Activated T-cell treated with anti-CD3 and anti-CD28 coated beads, Interleukin-2, amount 50 U/mL, for 72 hours (primary cell): Measurements from ENCODE around the gene CTSH. TPM values are rescaled to one million over a fixed set of nuclear protein-coding genes. Genes with fewer than 3 reads are reported as not detected.
"Not testable (repeated sequence)": the region's sequence is repeated elsewhere in the genome, so short reads cannot be mapped to it uniquely, and the experiment has no call there.

Experiments used
- ATAC-seq, 2 donors: fragments of 150-1000 bp; cut with Tn5 transposase; replicated peaks in 1 of 2; 2 replicates each; pipeline ENCODE4 v1.10.0; 2021; ENCODE audit warnings: moderate library complexity in 2 of 2, mild to moderate bottlenecking in 1 of 2
- DNase-seq, 2 donors: peaks; one replicate each; pipeline ENCODE4 v3.0.0; 2021 to 2022; ENCODE audit warnings: mixed read lengths in 1 of 2
- H3K27ac Mint-ChIP-seq: one replicate; pipeline ENCODE4 v1.8.0; 2022; ENCODE audit warnings: mild to moderate bottlenecking, moderate library complexity, mixed read lengths
- H3K27me3 Mint-ChIP-seq: one replicate; pipeline ENCODE4 v1.8.0; 2022; ENCODE audit warnings: low read depth, mixed read lengths
- H3K36me3 Mint-ChIP-seq, 2 donors: one replicate each; pipeline ENCODE4 v1.8.0; 2022; ENCODE audit warnings: mixed read lengths in 2 of 2, mild to moderate bottlenecking in 1 of 2; ENCODE audit not compliant: insufficient read depth in 2 of 2
- H3K4me1 Mint-ChIP-seq: one replicate; pipeline ENCODE4 v1.8.0; 2022; ENCODE audit warnings: low read depth, mixed read lengths
- H3K4me3 Mint-ChIP-seq, 2 donors: one replicate each; pipeline ENCODE4 v1.8.0; 2022; ENCODE audit warnings: mild to moderate bottlenecking in 2 of 2, mixed read lengths in 2 of 2, moderate library complexity in 2 of 2
- H3K9me3 Mint-ChIP-seq, 2 donors: one replicate each; pipeline ENCODE4 v1.8.0; 2022; ENCODE audit warnings: mixed read lengths in 2 of 2
- total RNA-seq, 2 donors: library from RNA; stranded (reverse); gene quantifications; one replicate each; pipeline ENCODE4 v1.2.3, GENCODE V29; 2022

The CTSH gene
- total RNA-seq, 2 donors from 2014 or later, result 7.1 to 33.1 TPM

DNA sequence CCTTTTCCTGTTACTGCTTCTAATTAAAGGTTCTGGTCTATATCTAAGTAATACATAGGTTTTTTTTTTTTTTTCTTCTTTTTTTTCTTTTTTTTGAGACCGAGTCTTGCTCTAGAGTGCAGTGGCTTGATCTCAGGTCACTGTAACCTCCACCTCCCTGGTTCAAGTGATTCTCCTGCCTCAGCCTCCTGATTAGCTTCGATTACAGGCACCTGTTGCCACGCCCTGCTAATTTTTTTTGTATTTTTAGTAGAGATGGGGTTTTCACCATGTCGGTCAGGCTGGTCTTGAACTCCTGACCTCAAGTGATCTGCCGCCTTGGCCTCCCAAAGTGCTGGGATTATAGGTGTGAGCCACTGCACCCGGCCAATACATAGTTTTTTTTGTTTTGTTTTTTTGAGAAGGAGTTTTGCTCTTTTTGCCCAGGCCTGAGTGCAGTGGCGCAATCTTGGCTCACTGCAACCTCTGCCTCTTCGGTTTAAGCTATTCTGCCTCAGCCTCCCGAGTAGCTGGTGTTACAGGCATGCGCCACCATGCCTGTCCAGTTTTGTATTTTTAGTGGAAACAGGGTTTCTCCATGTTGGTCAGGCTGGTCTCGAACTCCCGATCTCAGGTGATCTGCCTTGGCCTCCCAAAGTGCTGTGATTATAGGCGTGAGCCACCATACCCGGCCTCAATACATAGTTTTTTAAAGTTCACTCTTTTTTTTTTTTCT lies 43.9 kb downstream of the CTSH start:
- ATAC-seq, H3K27me3 Mint-ChIP-seq, H3K4me1 Mint-ChIP-seq, DNase-seq, H3K4me3 Mint-ChIP-seq, H3K9me3 Mint-ChIP-seq: not testable (repeated sequence)
- H3K27ac Mint-ChIP-seq, result peak overlapping the region; percentile 89
- H3K36me3 Mint-ChIP-seq, result peaks cover 0 to 44% of the 10 kb centered on the region in 2 donors

DNA sequence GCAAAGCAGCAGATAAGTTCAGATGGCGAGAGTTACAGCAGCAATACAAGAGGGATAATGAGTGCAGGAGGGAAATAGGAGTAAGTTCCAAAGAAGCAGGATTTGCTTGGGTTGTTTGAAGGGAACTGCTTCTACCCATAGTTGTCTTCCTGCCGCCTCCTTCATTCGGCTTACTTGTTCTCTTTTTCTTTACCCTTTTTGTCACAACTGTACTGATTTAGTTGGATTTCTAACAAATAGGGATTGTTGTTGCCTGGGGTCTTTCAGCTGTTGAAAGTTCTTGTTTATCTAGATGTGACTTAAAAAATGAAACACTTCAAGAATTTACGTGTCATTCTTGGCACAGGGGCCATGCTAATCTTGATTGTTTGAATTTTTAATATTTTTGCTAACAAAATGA lies 46.3 kb downstream of the CTSH start:
- no peaks in the 10 kb centered on the region for H3K9me3 Mint-ChIP-seq
- ATAC-seq, result no peak
- H3K4me3 Mint-ChIP-seq, result no peak overlapping the region

DNA sequence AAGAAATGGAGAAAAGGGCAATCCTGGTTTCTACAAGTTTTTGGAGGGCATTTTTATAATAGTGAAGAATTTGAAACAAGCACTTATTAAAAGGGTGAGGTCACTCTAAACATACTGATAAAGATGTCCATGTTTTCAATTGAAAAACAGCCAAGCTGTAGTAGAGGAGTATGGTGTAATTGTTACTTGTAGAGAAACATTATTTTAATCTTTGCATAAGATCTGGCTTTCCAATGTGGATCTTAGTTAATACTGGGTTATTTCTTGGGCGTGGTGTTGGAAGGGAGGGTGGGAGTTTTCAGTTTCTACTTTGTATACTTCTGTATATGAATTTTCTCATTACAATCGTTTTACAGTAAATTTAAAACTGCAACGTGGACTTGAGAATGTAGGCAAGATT lies 49.4 kb downstream of the CTSH start:
- peaks cover 8 to 74% of the 10 kb centered on the region in 2 donors for H3K36me3 Mint-ChIP-seq
- H3K4me1 Mint-ChIP-seq, result peaks cover 16% of the 10 kb centered on the region
- ATAC-seq (no peak), DNase-seq (no peak)
- H3K4me3 Mint-ChIP-seq, result no peak overlapping the region
- H3K9me3 Mint-ChIP-seq, result no peaks in the 10 kb centered on the region
- H3K27ac Mint-ChIP-seq, result peak overlapping the region; percentile 43
- H3K27me3 Mint-ChIP-seq, result no peaks in the 10 kb centered on the region

More for the DNA sequence above, 46.3 kb downstream of the CTSH start:
- H3K4me1 Mint-ChIP-seq, result peaks cover 1% of the 10 kb centered on the region
- DNase-seq, result no peak
- no peaks in the 10 kb centered on the region for H3K27me3 Mint-ChIP-seq
- peak overlapping the region; percentile 50 for H3K27ac Mint-ChIP-seq
- H3K36me3 Mint-ChIP-seq, result peaks cover 4 to 58% of the 10 kb centered on the region in 2 donors

DNA sequence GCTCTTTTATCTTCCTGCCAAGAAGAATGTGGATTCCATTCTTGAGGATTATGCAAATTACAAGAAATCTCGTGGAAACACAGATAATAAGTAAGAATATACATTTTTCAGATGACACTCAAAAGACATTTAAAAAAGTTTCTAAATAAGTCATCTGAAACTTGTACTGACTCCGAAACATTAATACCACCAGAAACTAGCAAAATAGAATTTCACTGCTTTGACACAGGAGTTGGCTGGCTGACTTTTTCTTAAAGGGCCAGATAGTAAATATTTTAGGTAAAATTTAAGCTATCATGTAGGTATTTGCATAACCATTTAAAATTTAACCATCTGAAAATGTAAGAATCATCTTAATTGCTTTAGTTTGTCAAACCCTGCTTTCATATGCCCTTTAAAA lies 51.3 kb downstream of the CTSH start:
- Mint-ChIP-seq H3K27me3 (no peaks in the 10 kb centered on the region), H3K4me1 (peaks cover 16% of the 10 kb centered on the region), H3K9me3 (no peaks in the 10 kb centered on the region), H3K4me3 (peak overlapping the region in 1 of 2 donors; percentile 36), H3K27ac (peak overlapping the region; percentile 42), H3K36me3 (peaks cover 8 to 78% of the 10 kb centered on the region in 2 donors)
- ATAC-seq (no peak), DNase-seq (no peak)

DNA sequence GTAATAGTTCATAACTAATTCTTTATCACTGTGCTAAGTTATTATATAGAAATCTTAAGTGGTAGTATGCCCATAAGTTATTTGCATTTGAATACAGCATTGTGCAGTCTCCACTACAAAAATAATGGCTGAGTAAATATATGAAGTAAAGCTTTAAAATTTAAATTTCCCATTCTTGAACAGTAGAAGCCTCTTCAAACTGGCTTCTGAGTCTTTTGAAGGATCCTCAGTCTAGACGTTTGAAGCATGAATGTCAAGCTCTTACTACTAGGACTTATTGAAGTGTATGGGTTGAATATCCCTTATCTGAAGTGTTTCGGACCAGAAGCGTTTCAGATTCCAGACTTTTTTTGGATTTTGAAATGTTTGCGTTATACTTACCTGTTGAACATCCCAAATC lies 55.8 kb downstream of the CTSH start:
- H3K27ac Mint-ChIP-seq, result no peak overlapping the region
- H3K4me1 Mint-ChIP-seq, result peaks cover 30% of the 10 kb centered on the region
- DNase-seq (no peak), ATAC-seq (no peak)
- H3K4me3 Mint-ChIP-seq, result no peak overlapping the region
- no peaks in the 10 kb centered on the region for H3K27me3 Mint-ChIP-seq
- no peaks in the 10 kb centered on the region for H3K9me3 Mint-ChIP-seq
- H3K36me3 Mint-ChIP-seq, result peaks cover 4 to 60% of the 10 kb centered on the region in 2 donors

DNA sequence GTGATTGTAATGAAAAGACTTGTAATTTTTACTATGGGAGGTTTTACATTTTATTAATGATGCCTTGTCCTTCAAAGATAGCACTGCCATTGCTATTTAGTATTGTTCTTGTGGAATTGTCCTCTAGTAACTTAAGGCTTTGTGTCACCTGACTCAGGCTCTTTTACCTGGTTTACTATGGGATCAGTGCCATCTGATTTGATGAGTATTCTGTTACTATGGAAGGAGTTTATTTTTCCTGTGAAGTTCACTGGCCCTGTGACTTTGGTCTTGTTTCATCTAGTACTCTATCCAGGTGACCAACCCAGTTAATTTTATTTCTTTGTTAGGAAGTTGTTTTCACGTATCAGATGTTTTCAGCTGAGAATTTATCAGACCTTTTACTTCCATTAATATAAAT lies 63.2 kb downstream of the CTSH start:
- peak overlapping the region; percentile 42 for H3K27ac Mint-ChIP-seq
- H3K9me3 Mint-ChIP-seq, result no peaks in the 10 kb centered on the region

DNA sequence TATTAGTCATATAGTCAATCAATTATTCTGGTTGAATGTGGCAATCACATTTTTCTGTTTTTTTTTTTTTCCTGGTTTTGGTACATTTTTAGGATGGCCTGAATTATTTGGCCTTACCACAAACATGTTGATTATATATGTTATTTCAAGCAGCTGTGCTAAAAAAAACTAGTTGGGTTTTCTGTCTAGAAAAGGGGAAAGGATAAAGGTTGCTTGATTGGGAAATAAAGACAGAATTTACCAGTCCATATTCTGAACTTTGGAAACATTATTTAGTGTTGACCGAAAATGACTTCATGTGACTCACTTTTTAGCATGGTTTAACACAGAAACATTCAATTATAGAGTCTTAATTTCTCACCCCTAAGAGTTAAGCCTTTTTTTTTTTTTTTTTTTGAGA lies 64.0 kb downstream of the CTSH start:
- Mint-ChIP-seq H3K27ac (peak overlapping the region; percentile 93), H3K9me3 (no peaks in the 10 kb centered on the region), H3K4me1 (peaks cover 91% of the 10 kb centered on the region), H3K27me3 (no peaks in the 10 kb centered on the region), H3K4me3 (peak overlapping the region in 1 of 2 donors; percentile 67), H3K36me3 (peaks cover 5 to 32% of the 10 kb centered on the region in 2 donors)
- no peak for DNase-seq
- no peak for ATAC-seq

More for the DNA sequence above, 63.2 kb downstream of the CTSH start:
- H3K27me3 Mint-ChIP-seq, result no peaks in the 10 kb centered on the region
- peaks cover 5 to 38% of the 10 kb centered on the region in 2 donors for H3K36me3 Mint-ChIP-seq
- H3K4me1 Mint-ChIP-seq, result peaks cover 87% of the 10 kb centered on the region
- peak overlapping the region in 1 of 2 donors; percentile 62 for H3K4me3 Mint-ChIP-seq
- DNase-seq, result no peak
- ATAC-seq, result no peak

DNA sequence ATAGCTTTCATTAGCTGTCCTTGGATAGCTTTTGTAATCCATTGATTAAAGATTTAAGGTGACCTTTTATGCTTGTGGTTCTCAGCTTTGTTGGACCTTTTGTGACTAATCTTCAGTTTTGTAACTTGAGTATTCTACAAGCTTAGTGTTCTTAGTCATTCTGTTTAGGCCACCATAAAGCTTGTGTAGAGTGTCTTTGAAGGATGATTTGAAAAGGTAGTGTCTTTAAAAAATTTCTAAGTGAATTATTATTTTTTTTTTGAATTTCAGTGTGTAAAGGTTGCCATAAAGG lies 64.7 kb downstream of the CTSH start:
- Mint-ChIP-seq H3K4me3 (peak overlapping the region in 1 of 2 donors; percentile 72), H3K4me1 (peaks cover 96% of the 10 kb centered on the region), H3K27ac (peak overlapping the region; percentile 93), H3K9me3 (no peaks in the 10 kb centered on the region), H3K27me3 (no peaks in the 10 kb centered on the region), H3K36me3 (peaks cover 5 to 32% of the 10 kb centered on the region in 2 donors)
- DNase-seq (no peak), ATAC-seq (peak; percentile 73 to 74)

DNA sequence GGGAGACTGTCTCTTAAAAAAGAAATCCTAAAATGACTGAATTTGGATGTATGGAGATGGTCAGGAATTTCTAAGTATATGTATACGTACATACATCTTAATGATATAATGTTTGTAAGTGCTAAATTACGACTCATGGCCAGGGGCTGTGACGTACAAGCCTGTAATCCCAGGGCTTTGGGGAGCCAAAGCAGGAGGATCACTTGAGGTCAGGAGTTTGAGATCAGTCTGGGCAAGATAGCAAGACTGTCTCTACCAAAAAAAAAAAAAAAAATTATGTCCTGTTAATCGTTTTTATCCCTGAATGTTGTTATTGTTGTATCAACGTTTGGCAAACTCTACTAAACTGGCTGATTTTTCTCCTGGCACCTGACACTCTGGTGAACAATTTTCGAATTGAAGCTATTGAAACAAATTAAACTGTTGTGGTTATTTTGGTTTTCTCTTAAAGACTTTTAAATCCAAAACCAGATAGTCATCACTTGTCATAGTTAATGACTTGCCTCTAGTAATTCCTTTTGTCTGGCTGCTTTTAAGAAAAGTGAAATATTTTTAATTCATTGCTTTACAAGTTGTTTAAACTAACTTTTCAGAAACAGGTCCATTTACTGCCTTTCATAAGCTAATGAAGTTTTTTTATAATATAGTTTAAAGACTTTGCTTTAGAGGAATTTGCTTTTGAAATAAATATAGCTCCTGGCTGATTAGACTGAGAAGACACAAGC lies 65.2 kb downstream of the CTSH start:
- Mint-ChIP-seq H3K4me1 (peaks cover 96% of the 10 kb centered on the region), H3K4me3 (peak overlapping the region; percentile 37 to 72), H3K36me3 (peaks cover 8 to 33% of the 10 kb centered on the region in 2 donors), H3K27me3 (no peaks in the 10 kb centered on the region), H3K9me3 (no peaks in the 10 kb centered on the region), H3K27ac (peak overlapping the region; percentile 93)
- ATAC-seq (peak; percentile 26 to 30), DNase-seq (no peak)

DNA sequence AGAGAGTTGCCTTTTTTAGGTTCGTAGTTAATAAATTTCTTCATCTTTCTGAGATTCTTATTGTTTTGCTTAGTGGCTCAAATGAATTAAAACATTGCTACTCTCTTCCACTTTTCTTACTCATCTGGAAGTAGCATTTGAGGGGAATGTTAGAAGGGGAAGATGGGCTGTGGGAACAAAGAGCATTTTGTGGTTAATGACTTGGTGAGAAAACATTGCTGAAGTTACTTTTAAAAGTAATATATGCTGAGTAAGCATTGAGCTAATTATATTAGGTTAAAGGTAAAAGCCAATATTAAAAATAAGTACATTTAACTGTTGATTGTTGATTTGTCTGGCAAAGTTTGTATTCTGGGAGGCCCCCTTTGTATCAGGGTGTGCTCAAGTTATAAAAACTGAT lies 66.5 kb downstream of the CTSH start:
- H3K4me1 Mint-ChIP-seq, result peaks cover 91% of the 10 kb centered on the region
- H3K36me3 Mint-ChIP-seq, result peaks cover 13 to 41% of the 10 kb centered on the region in 2 donors
- H3K27me3 Mint-ChIP-seq, result no peaks in the 10 kb centered on the region
- no peak for ATAC-seq
- H3K27ac Mint-ChIP-seq, result peak overlapping the region; percentile 79
- no peaks in the 10 kb centered on the region for H3K9me3 Mint-ChIP-seq
- no peak for DNase-seq
- H3K4me3 Mint-ChIP-seq, result peak overlapping the region; percentile 84 to 91

DNA sequence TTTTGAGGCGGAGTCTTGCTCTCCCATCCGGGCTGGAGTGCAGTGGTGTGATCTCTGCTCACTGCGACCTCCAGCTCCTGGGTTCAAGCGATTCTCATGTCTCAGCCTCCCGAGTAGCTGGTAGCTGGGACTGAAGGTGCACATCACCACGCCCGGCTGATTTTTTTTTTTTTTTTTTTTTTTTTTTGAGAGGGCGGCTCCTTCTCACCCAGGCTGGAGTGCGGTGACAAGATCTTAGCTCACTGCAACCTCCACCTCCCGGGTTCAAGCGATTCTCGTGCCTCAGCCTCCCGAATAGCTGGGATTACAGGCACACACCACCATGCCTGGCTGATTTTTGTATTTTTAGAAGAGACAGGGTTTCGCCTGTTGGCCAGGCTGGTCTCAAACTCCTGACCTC lies 67.9 kb downstream of the CTSH start:
- not testable (repeated sequence) for H3K9me3 Mint-ChIP-seq, ATAC-seq, H3K27me3 Mint-ChIP-seq, DNase-seq, H3K27ac Mint-ChIP-seq
- H3K4me3 Mint-ChIP-seq, result peak overlapping the region; percentile 84 to 91
- peaks cover 16 to 33% of the 10 kb centered on the region in 2 donors for H3K36me3 Mint-ChIP-seq
- H3K4me1 Mint-ChIP-seq, result peaks cover 77% of the 10 kb centered on the region

DNA sequence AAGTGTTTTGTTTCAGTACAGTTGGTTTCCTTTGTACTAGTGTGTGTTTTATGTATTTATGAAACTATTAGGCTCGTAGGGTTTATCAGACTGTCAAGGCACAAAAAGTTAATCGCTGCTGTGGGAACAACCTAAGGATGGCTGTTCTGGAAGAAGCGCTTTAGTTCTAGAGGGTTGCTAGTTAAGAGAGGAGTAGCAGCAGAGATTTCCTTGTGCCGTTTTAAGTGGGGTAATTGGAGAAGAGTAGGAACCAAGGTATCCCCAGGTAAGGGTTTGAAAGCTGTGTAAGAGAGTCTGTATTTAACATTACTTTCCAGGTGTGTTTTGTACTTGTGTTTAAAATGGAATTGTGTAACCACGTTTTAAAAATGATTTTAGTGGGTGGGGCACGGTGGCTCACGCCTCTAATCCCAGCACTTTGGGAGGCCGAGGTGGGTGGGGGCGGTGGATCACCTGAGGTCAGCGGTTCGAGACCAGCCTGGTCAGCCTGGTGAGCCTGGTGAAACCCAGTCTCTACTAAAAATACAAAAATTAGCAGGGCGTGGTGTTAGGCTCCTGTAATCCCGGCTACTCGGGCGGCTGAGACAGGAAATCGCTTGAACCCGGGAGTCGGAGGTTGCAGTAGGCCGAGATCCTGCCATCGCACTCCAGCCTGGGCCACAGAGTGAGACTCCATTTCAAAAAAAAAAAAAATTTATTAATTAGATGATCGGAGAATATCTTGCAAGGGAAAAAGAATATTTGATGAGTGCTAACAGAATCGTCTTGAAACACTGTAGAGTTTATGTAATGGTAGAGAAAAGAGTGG lies 69.5 kb downstream of the CTSH start:
- peak overlapping the region; percentile 89 to 91 for H3K4me3 Mint-ChIP-seq
- no peaks in the 10 kb centered on the region for H3K9me3 Mint-ChIP-seq
- H3K4me1 Mint-ChIP-seq, result peaks cover 74% of the 10 kb centered on the region
- DNase-seq, result no peak
- H3K27me3 Mint-ChIP-seq, result no peaks in the 10 kb centered on the region
- peaks cover 15 to 19% of the 10 kb centered on the region in 2 donors for H3K36me3 Mint-ChIP-seq
- ATAC-seq, result no peak
- H3K27ac Mint-ChIP-seq, result peak overlapping the region; percentile 96
